NCI-H1105 treated with DMSO at 0.1 percent for 48 hours (cell line): ENCODE measurements around the gene SH2B3.
"Not testable (repeated sequence)": the region's sequence is repeated elsewhere in the genome, so short reads cannot be mapped to it uniquely, and the experiment has no call there.

Experiments
- DNase-seq: peaks from one replicate; lab custom pipeline; 2025; lab: John Stamatoyannopoulos, UW

The SH2B3 gene

GRCh38 chr12:111458546-111459172 is 52.9 kb downstream of the SH2B3 start:
- no peak for DNase-seq

DNA sequence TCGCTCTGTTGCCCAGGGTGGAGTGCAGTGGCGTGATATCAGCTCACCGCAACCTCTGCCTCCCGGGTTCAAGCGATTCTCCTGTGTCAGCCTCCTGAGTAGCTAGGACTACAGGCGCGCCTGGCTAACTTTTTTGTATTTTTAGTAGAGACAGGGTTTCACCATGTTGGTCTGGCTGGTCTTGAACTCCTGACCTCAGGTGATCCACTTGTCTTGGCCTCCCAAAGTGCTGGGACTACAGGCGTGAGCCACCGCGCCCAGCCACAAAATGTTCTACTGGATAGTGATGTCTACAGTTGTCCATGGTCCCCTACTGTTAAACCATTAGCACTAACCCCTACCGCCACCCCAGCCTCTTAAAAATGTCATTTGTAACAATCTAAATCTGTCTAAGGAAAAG is 54.4 kb downstream of the SH2B3 start:
- not testable (repeated sequence) for DNase-seq

DNA sequence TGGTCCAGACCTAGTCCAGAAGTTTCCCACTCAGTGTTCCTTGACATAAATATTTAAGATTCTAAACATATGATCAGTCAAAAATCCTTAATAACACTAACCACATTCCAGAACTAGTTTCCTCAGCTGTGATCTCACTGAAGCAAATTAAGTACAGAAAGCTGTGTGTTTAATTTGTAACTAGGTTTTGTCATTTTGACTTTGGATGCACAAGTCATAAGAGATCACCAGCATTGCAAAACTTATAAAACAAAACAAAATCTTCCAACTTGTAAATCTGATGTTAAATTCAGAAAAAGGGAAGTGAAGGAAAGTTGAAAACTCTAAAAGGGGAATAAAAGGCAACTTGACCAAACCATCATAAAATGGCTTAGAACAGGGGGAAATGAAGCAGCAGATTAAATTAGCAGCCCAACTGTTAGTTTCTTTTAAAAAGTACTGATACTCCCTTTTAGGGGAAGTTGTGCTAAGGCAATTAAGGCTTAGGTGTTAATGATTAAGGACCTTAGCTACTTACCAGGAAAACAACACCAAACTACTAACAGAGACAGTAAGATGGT is 56.6 kb downstream of the SH2B3 start:
- no peak for DNase-seq

DNA sequence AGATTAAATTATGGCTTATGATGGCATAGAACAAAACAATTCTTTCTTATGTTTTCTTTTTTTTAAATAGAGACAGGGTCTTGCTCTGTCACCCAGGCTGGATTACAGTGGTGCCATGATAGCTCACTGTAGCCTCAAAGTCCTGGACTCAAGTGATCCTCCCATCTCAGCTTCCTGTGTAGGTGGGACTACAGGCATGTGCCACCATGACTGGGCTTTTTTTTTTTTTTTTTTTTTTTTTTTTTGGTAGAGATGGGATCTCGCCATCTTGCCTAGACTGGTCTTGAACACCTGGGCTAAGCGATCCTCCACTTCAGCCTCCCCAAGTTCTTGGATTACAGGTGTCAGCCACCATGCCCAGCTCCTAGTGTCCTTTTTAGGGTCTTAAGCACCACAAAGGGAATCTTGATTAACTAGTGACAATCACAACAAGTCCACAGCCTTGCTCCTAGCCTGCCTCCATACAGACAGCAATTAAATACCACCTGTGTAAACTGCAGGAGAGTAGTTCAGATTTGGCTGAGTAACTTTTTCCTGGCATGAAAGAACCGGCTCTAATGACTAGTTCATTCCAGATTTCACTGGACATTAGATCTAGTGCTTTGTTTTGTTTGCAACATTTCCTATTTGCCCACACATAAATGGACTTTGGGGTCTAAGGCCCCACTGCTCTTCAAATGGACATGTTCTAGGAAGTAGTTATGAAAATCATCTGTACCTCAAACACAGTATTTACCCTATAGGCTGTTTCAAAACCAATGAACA is 61.6 kb downstream of the SH2B3 start:
- no peak for DNase-seq

GRCh38 chr12:111467857-111468241 is 62.1 kb downstream of the SH2B3 start:
- no peak for DNase-seq

- no peak for DNase-seq
Observed at GRCh38 chr12:111469401-111469800, 63.7 kb downstream of the SH2B3 start.

DNA sequence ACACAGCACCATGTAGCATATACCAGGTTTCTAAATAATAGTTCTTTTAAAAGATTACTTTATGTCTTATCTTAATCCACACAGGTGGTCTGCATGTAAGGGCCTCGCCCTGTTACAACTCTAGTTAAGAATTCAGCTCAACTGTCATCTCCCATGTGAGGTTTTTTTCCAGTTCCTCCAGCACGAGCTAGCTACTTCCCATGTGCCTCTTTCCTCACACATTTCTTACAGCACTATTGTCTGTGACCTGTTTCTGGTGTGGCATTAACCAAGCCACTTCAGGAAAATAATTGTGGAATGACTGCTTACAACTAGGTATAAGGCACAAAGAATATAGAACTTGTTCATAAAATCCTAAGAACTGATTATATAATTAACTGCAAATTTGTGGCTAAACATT is 65.5 kb downstream of the SH2B3 start:
- no peak for DNase-seq

- DNase-seq = no peak
Observed at GRCh38 chr12:111482462-111482861, 76.7 kb downstream of the SH2B3 start.

GRCh38 chr12:111488271-111488670 is 82.5 kb downstream of the SH2B3 start:
- no peak for DNase-seq

DNA sequence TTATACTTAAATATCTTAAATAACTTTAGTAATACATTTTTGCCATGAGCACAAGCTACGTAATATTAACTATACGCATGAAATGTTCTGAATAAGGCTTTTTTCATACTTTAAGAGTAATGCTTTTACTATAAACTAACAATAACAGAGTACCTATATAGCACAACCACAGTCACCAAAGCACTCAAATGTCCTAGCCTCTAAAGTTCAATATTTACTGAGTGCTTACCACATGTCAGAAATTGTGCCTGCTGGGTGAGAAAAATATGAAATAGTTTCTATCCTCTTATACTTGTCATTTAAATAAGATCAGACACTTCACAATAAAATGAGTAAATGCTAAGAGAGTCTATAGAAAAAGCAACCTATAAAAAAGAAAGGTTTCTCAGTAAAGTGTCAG is 83.1 kb downstream of the SH2B3 start:
- DNase-seq = no peak

DNA sequence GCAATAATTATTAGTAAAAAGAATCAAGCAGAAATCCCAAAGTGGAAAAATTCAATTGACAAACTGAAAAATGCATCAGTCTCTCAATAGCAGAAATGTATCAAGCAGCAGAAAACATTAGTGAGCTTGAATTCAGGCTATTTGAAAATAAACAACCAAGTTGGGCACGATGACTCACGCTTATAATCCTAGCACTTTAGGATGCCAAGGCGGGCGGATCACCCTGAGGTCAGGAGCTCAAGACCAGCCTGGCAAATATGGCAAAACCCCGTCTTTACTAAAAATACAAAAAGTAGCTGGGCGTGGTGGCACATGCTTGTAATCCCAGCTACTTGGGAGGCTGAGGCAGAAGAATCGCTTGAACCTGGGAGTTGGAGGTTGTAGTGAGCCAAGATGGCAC is 87.3 kb downstream of the SH2B3 start:
- DNase-seq = not testable (repeated sequence)

GRCh38 chr12:111494676-111495075 is 89.0 kb downstream of the SH2B3 start:
- no peak for DNase-seq
